HPDE6-E6E7 (cell line): ENCODE measurements around the gene ATP5MC2.
"Not testable (repeated sequence)": the region's sequence is repeated elsewhere in the genome, so short reads cannot be mapped to it uniquely, and the experiment has no call there.

ENCODE experiments used
- DNase-seq: peaks from one replicate; pipeline ENCODE4 v3.0.0; 2011; ENCODE audit warnings: missing footprints; ENCODE audit errors: extremely low spot score

ATP5MC2 gene

GRCh38 chr12:53675701-53676607 lies at the start of gene ATP5MC2:
Gene ATP5MC2 (minus strand): TSS chr12:53676083. CDS start chr12:53672614, 3,469 bp downstream.
- DNase-seq: peak; percentile 97

- no peak for DNase-seq
Measured at GRCh38 chr12:53722450-53723041, 46.7 kb upstream of the ATP5MC2 start.

- no peak for DNase-seq
Measured at GRCh38 chr12:53720946-53721345, 45.1 kb upstream of the ATP5MC2 start.

GRCh38 chr12:53719649-53720048 lies 43.8 kb upstream of the ATP5MC2 start:
- no peak for DNase-seq

GRCh38 chr12:53718567-53718966 lies 42.7 kb upstream of the ATP5MC2 start:
- DNase-seq: not testable (repeated sequence)

GRCh38 chr12:53717319-53717718 lies 41.4 kb upstream of the ATP5MC2 start:
- DNase-seq: no peak

- no peak for DNase-seq
Measured at GRCh38 chr12:53714004-53714403, 38.1 kb upstream of the ATP5MC2 start.

GRCh38 chr12:53713516-53713915 lies 37.6 kb upstream of the ATP5MC2 start:
- no peak for DNase-seq

- no peak for DNase-seq
Measured at GRCh38 chr12:53712059-53712643, 36.3 kb upstream of the ATP5MC2 start.

GRCh38 chr12:53710091-53710490 lies 34.2 kb upstream of the ATP5MC2 start:
- no peak for DNase-seq

- no peak for DNase-seq
Measured at GRCh38 chr12:53709671-53710070, 33.8 kb upstream of the ATP5MC2 start.

GRCh38 chr12:53706080-53706479 lies 30.2 kb upstream of the ATP5MC2 start:
- DNase-seq: no peak

GRCh38 chr12:53703756-53704155 lies 27.9 kb upstream of the ATP5MC2 start:
- DNase-seq: no peak

- peak; percentile 63 for DNase-seq
Measured at GRCh38 chr12:53701518-53702264, 25.8 kb upstream of the ATP5MC2 start.

GRCh38 chr12:53700567-53700966 lies 24.7 kb upstream of the ATP5MC2 start:
- DNase-seq: no peak

GRCh38 chr12:53699678-53700025 lies 23.8 kb upstream of the ATP5MC2 start:
- DNase-seq: no peak

GRCh38 chr12:53698948-53699677 lies 23.2 kb upstream of the ATP5MC2 start:
- DNase-seq: no peak

- DNase-seq: no peak
Measured at GRCh38 chr12:53696655-53697331, 20.9 kb upstream of the ATP5MC2 start.

GRCh38 chr12:53696285-53696654 lies 20.4 kb upstream of the ATP5MC2 start:
- DNase-seq: peak; percentile 99

GRCh38 chr12:53695152-53696145 lies 19.6 kb upstream of the ATP5MC2 start:
- DNase-seq: peak; percentile 78
